HG03575 (cell line): Measurements from ENCODE around the gene USF2.
"Not testable (repeated sequence)": the region's sequence is repeated elsewhere in the genome, so short reads cannot be mapped to it uniquely, and the experiment has no call there.

Experiments
- ATAC-seq: cut with Tn5 transposase; IDR thresholded peaks from one replicate; pipeline ENCODE4 v1.9.1; 2021; ENCODE audit not compliant: unreplicated experiment, insufficient number of reproducible peaks, low FRiP score; ENCODE audit errors: extremely low read depth

Gene USF2

GRCh38 chr19:35268536-35269437, at the start of gene USF2:
TSS of gene USF2 (plus strand) at chr19:35268962. CDS start at chr19:35269102, 140 bp downstream.
- no peak for ATAC-seq

GRCh38 chr19:35219008-35219407, 49.8 kb upstream of the USF2 start:
- ATAC-seq: no peak

- no peak for ATAC-seq
Measured at GRCh38 chr19:35220315-35220921, 48.3 kb upstream of the USF2 start.

- ATAC-seq: not testable (repeated sequence)
Measured at GRCh38 chr19:35220973-35221590, 47.7 kb upstream of the USF2 start.

- ATAC-seq: no peak
Measured at GRCh38 chr19:35222373-35223015, 46.3 kb upstream of the USF2 start.

- ATAC-seq: no peak
Measured at GRCh38 chr19:35223084-35223790, 45.5 kb upstream of the USF2 start.

- ATAC-seq: no peak
Measured at GRCh38 chr19:35223862-35224505, 44.8 kb upstream of the USF2 start.

GRCh38 chr19:35224681-35225571, 43.8 kb upstream of the USF2 start:
- ATAC-seq: no peak

- ATAC-seq: no peak
Measured at GRCh38 chr19:35225951-35226350, 42.8 kb upstream of the USF2 start.

- no peak for ATAC-seq
Measured at GRCh38 chr19:35226748-35227147, 42.0 kb upstream of the USF2 start.

- ATAC-seq: no peak
Measured at GRCh38 chr19:35228177-35228930, 40.4 kb upstream of the USF2 start, which contains the start of gene FAM187B. TSS of gene FAM187B (minus strand) at chr19:35228739. CDS start at chr19:35228680, 59 bp downstream.

GRCh38 chr19:35229601-35230000, 39.2 kb upstream of the USF2 start:
- no peak for ATAC-seq

- no peak for ATAC-seq
Measured at GRCh38 chr19:35231956-35232645, 36.7 kb upstream of the USF2 start.

- ATAC-seq: no peak
Measured at GRCh38 chr19:35232912-35233311, 35.9 kb upstream of the USF2 start.

- ATAC-seq: no peak
Measured at GRCh38 chr19:35236638-35237400, 31.9 kb upstream of the USF2 start.

- ATAC-seq: not testable (repeated sequence)
Measured at GRCh38 chr19:35239597-35239996, 29.2 kb upstream of the USF2 start.
